ENCODE data around the gene ABHD2.

ABHD2 gene

GRCh38 chr15:89139613-89140499 is 51.6 kb downstream of the ABHD2 start (continued):
- TF ChIP-seq ZBTB26 (tag by site-specific recombination; optimal IDR thresholded peaks at IDR 0.05) = no peak
- TF ChIP-seq ZNF221 (tag by site-specific recombination; IDR thresholded peaks at IDR 0.05; ENCODE audit: borderline replicate concordance) = no peak
- no peak for TF ChIP-seq KLF9 (tag by site-specific recombination; IDR thresholded peaks at IDR 0.05; ENCODE audit: low read depth)
- TF ChIP-seq ZNF521 (tag by site-specific recombination; IDR thresholded peaks at IDR 0.05) = no peak
- peak; percentile 42 for TF ChIP-seq ZNF398 (tag by site-specific recombination; IDR thresholded peaks at IDR 0.05)
- TF ChIP-seq BCL11A (tag by site-specific recombination; IDR thresholded peaks at IDR 0.05; ENCODE audit: low read depth) = no peak
- TF ChIP-seq ZSCAN30 (tag by site-specific recombination; IDR thresholded peaks at IDR 0.05) = peak; percentile 18; the same call in 1 of the 2 replicates
- no peak for TF ChIP-seq ZNF600 (tag by site-specific recombination; IDR thresholded peaks at IDR 0.05)
- TF ChIP-seq ZBTB11 (tag by site-specific recombination; conservative IDR thresholded peaks at IDR 0.05; ENCODE audit: low read depth) = no peak
- no peak for TF ChIP-seq ZNF510 (tag by site-specific recombination; IDR thresholded peaks at IDR 0.05; ENCODE audit: insufficient replicate concordance)
- no peak for TF ChIP-seq FEZF1 (tag by site-specific recombination; IDR thresholded peaks at IDR 0.05)
- TF ChIP-seq ZNF37A (tag by site-specific recombination; IDR thresholded peaks at IDR 0.05) = no peak
- TF ChIP-seq SETDB1 (IDR thresholded peaks at IDR 0.05; ENCODE audit: insufficient read length, low read length) = no peak
- no peak for TF ChIP-seq BCL11B (tag by site-specific recombination; IDR thresholded peaks at IDR 0.05; ENCODE audit: low read depth)
- no peak for TF ChIP-seq ZNF501 (tag by site-specific recombination; IDR thresholded peaks at IDR 0.05)
- no peak for TF ChIP-seq ZNF19 (tag by site-specific recombination; IDR thresholded peaks at IDR 0.05; ENCODE audit: low read depth)
- no peak; the same call in 1 of the 2 replicates for TF ChIP-seq ZFP3 (tag by site-specific recombination; IDR thresholded peaks at IDR 0.05; ENCODE audit: low read depth)
- TF ChIP-seq HOXC10 (CRISPR knock-in tag; IDR thresholded peaks at IDR 0.05) = no peak
- no peak for TF ChIP-seq ZNF791 (tag by site-specific recombination; IDR thresholded peaks at IDR 0.05)
- TF ChIP-seq ZNF391 (tag by site-specific recombination; IDR thresholded peaks at IDR 0.05; ENCODE audit: borderline replicate concordance, low read depth) = no peak
- no peak for TF ChIP-seq ZNF514 (tag by site-specific recombination; IDR thresholded peaks at IDR 0.05)
- TF ChIP-seq ZNF670 (tag by site-specific recombination; IDR thresholded peaks at IDR 0.05; ENCODE audit: low read depth) = no peak
- no peak for TF ChIP-seq ZNF155 (tag by site-specific recombination; IDR thresholded peaks at IDR 0.05)
- no peak for TF ChIP-seq ZNF560 (tag by site-specific recombination; IDR thresholded peaks at IDR 0.05; ENCODE audit: borderline replicate concordance)
- no peak for TF ChIP-seq ZNF423 (tag by site-specific recombination; IDR thresholded peaks at IDR 0.05)
- TF ChIP-seq ZNF248 (tag by site-specific recombination; IDR thresholded peaks at IDR 0.05) = no peak
- no peak for TF ChIP-seq ZNF449 (tag by site-specific recombination; IDR thresholded peaks at IDR 0.05)
- no peak for TF ChIP-seq ZNF530 (tag by site-specific recombination; IDR thresholded peaks at IDR 0.05; ENCODE audit: low read depth)
- TF ChIP-seq SCRT1 (tag by site-specific recombination; IDR thresholded peaks at IDR 0.05; ENCODE audit: borderline replicate concordance) = no peak
- no peak for TF ChIP-seq SP3 (tag by site-specific recombination; IDR thresholded peaks at IDR 0.05)
- no peak for TF ChIP-seq GLI4 (tag by site-specific recombination; IDR thresholded peaks at IDR 0.05)
- no peak for TF ChIP-seq ZIC2 (tag by site-specific recombination; IDR thresholded peaks at IDR 0.05)
- no peak for TF ChIP-seq ZNF473 (tag by site-specific recombination; IDR thresholded peaks at IDR 0.05)
- TF ChIP-seq OVOL3 (tag by site-specific recombination; IDR thresholded peaks at IDR 0.05) = no peak

Data from HEK293 (cell line).